Astrocyte (in vitro differentiated cells and primary cell): ENCODE results near the gene HS2ST1. TPM values are rescaled to one million over a fixed set of nuclear protein-coding genes. Genes with fewer than 3 reads are reported as not detected.

Experiments
- DNase-seq: peaks from one replicate; pipeline ENCODE4 v3.0.0-alpha.2; 2010; ENCODE audit warnings: low read depth
- FAIRE-seq: peaks from 2 replicates; lab custom pipeline; 2011; peaks lifted over from hg19 to GRCh38; lab: Jason Lieb, UNC
- H2AFZ ChIP-seq: 2 replicates; pipeline ENCODE4 v1.6.0; 2012; ENCODE audit warnings: low read depth, low read length, inconsistent platforms
- H3K27ac ChIP-seq: 2 replicates; pipeline ENCODE4 v1.5.1; 2011; ENCODE audit warnings: low read depth, low read length, inconsistent platforms
- H3K27me3 ChIP-seq: 2 replicates; pipeline ENCODE4 v1.6.0; 2011; ENCODE audit warnings: low read length, inconsistent platforms; ENCODE audit not compliant: insufficient read depth
- H3K36me3 ChIP-seq: 2 replicates; pipeline ENCODE4 v1.5.1; 2011; ENCODE audit warnings: low read length, inconsistent platforms; ENCODE audit not compliant: insufficient read depth
- H3K4me1 ChIP-seq: 2 replicates; pipeline ENCODE4 v1.5.1; 2011; ENCODE audit warnings: low read length, inconsistent platforms; ENCODE audit not compliant: insufficient read depth
- H3K4me2 ChIP-seq: 2 replicates; pipeline ENCODE4 v1.6.0; 2012; ENCODE audit warnings: low read length, inconsistent platforms
- H3K4me3 ChIP-seq: 2 replicates; pipeline ENCODE4 v1.5.1; 2011; ENCODE audit warnings: low read depth, mild to moderate bottlenecking, low read length, inconsistent platforms; ENCODE audit not compliant: insufficient read depth
- H3K79me2 ChIP-seq: 2 replicates; pipeline ENCODE4 v1.6.0; 2012; ENCODE audit warnings: mild to moderate bottlenecking, low read length, inconsistent platforms; ENCODE audit not compliant: insufficient read depth
- H3K9ac ChIP-seq: 2 replicates; pipeline ENCODE4 v1.6.0; 2012; ENCODE audit warnings: mild to moderate bottlenecking, low read length, inconsistent platforms
- H3K9me3 ChIP-seq: 2 replicates; pipeline ENCODE4 v1.5.1; 2012; ENCODE audit warnings: low read depth, mild to moderate bottlenecking, low read length, inconsistent platforms; ENCODE audit not compliant: insufficient read depth
- H4K20me1 ChIP-seq: 2 replicates; pipeline ENCODE4 v1.6.0; 2012; ENCODE audit warnings: low read length, inconsistent platforms; ENCODE audit not compliant: insufficient read depth
- H3K27ac Mint-ChIP-seq: one replicate; pipeline ENCODE4 v1.8.0; 2021; ENCODE audit warnings: mild to moderate bottlenecking, mixed read lengths; ENCODE audit not compliant: unreplicated experiment
- H3K27me3 Mint-ChIP-seq: one replicate; pipeline ENCODE4 v1.8.0; 2021; ENCODE audit warnings: low read depth, mixed read lengths; ENCODE audit not compliant: unreplicated experiment
- H3K36me3 Mint-ChIP-seq: one replicate; pipeline ENCODE4 v1.8.0; 2021; ENCODE audit warnings: low read depth, mixed read lengths; ENCODE audit not compliant: unreplicated experiment
- H3K4me1 Mint-ChIP-seq: one replicate; pipeline ENCODE4 v1.8.0; 2021; ENCODE audit warnings: low read depth, mixed read lengths; ENCODE audit not compliant: unreplicated experiment
- H3K4me3 Mint-ChIP-seq: one replicate; pipeline ENCODE4 v1.8.0; 2021; ENCODE audit warnings: mild to moderate bottlenecking, moderate library complexity, mixed read lengths; ENCODE audit not compliant: unreplicated experiment
- H3K9me3 Mint-ChIP-seq: one replicate; pipeline ENCODE4 v1.8.0; 2021; ENCODE audit warnings: mild to moderate bottlenecking, mixed read lengths; ENCODE audit not compliant: unreplicated experiment
- EZH2 ChIP-seq: IDR thresholded peaks from 2 replicates; pipeline ENCODE4 v1.6.1; 2012; ENCODE audit warnings: mild to moderate bottlenecking, low read length, inconsistent platforms; ENCODE audit not compliant: insufficient read depth
- total RNA-seq: library from RNA; stranded (reverse); gene quantifications from 2 replicates; pipeline ENCODE4 v1.2.1, GENCODE V29; 2021
- TF ChIP-seq, protein P1 (sequence below): IDR thresholded peaks from 2 replicates; pipeline ENCODE4 v1.5.1; 2011; ENCODE audit warnings: low read depth, mild to moderate bottlenecking, inconsistent platforms, low read length, moderate library complexity; ENCODE audit not compliant: insufficient read depth

Gene HS2ST1
- total RNA-seq, 1 donor from 2014 or later: 34.7 TPM

DNA sequence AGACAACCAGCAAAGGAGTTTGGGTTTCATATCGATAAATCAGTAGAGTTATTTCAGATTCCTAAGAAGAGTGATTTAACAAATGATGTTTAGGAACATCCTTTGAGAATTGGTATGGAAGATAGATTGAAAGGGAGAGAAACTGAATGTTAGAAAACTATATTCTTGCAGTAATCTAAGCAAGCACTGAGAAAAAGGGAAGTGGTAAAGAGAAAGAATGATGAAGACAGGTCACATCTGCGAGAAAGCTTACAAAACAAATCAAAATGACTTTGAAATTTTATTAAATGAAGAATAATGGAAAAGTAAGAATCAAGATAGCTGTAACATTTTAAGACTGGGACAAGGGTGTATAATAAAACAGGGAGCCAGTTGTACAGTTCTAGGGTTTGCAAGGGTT is 177.0 kb downstream of the HS2ST1 start:
- TF ChIP-seq, protein P1, sequence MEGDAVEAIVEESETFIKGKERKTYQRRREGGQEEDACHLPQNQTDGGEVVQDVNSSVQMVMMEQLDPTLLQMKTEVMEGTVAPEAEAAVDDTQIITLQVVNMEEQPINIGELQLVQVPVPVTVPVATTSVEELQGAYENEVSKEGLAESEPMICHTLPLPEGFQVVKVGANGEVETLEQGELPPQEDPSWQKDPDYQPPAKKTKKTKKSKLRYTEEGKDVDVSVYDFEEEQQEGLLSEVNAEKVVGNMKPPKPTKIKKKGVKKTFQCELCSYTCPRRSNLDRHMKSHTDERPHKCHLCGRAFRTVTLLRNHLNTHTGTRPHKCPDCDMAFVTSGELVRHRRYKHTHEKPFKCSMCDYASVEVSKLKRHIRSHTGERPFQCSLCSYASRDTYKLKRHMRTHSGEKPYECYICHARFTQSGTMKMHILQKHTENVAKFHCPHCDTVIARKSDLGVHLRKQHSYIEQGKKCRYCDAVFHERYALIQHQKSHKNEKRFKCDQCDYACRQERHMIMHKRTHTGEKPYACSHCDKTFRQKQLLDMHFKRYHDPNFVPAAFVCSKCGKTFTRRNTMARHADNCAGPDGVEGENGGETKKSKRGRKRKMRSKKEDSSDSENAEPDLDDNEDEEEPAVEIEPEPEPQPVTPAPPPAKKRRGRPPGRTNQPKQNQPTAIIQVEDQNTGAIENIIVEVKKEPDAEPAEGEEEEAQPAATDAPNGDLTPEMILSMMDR: no peak
- TF ChIP-seq EZH2: no peak
- Histone ChIP-seq H3K27ac (no peak overlapping the region), H3K4me1 (no peaks in the 10 kb centered on the region), H3K9ac (no peak overlapping the region), H4K20me1 (no peaks in the 10 kb centered on the region), H3K4me3 (no peak overlapping the region), H3K79me2 (no peaks in the 10 kb centered on the region), H3K4me2 (no peak overlapping the region), H2AFZ (no peak overlapping the region), H3K27me3 (no peaks in the 10 kb centered on the region), H3K36me3 (no peaks in the 10 kb centered on the region), H3K9me3 (no peaks in the 10 kb centered on the region)
- H3K36me3 Mint-ChIP-seq: no peaks in the 10 kb centered on the region
- FAIRE-seq (no peak), DNase-seq (no peak)
- H3K9me3 Mint-ChIP-seq: no peaks in the 10 kb centered on the region
- peaks cover 18% of the 10 kb centered on the region for H3K4me1 Mint-ChIP-seq
- H3K27me3 Mint-ChIP-seq: no peaks in the 10 kb centered on the region
- no peak overlapping the region for H3K27ac Mint-ChIP-seq
- H3K4me3 Mint-ChIP-seq: no peak overlapping the region

DNA sequence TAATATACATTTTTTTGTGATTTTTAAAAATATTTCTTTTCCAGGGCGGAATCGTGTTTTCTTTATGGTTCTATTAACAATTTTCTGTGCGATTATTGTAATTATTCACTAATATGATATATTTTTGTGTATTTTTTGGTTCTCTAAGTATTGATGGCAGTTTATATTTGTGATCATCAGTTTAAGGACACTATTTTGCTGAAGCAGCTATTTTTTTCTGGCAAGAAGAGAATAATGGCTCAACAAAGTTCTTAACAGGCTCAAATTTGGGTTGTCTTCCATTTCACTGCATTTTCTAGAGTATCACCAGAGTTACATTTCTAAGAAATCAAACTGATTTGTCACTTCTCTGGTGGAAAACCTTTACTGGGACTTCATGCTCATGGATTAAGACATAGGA is 178.4 kb downstream of the HS2ST1 start:
- Histone ChIP-seq H3K36me3 (no peaks in the 10 kb centered on the region), H3K79me2 (no peaks in the 10 kb centered on the region), H3K9me3 (no peaks in the 10 kb centered on the region), H2AFZ (no peak overlapping the region), H3K4me1 (no peaks in the 10 kb centered on the region), H3K9ac (no peak overlapping the region), H3K4me2 (no peak overlapping the region), H3K4me3 (no peak overlapping the region), H3K27ac (no peak overlapping the region), H4K20me1 (no peaks in the 10 kb centered on the region), H3K27me3 (no peaks in the 10 kb centered on the region)
- peaks cover 18% of the 10 kb centered on the region for H3K4me1 Mint-ChIP-seq
- no peaks in the 10 kb centered on the region for H3K27me3 Mint-ChIP-seq
- no peak overlapping the region for H3K4me3 Mint-ChIP-seq
- H3K36me3 Mint-ChIP-seq: peaks cover 2% of the 10 kb centered on the region
- no peaks in the 10 kb centered on the region for H3K9me3 Mint-ChIP-seq
- FAIRE-seq (no peak), DNase-seq (no peak)
- H3K27ac Mint-ChIP-seq: peak overlapping the region; percentile 50
- no peak for TF ChIP-seq EZH2
- TF ChIP-seq, protein P1: no peak

DNA sequence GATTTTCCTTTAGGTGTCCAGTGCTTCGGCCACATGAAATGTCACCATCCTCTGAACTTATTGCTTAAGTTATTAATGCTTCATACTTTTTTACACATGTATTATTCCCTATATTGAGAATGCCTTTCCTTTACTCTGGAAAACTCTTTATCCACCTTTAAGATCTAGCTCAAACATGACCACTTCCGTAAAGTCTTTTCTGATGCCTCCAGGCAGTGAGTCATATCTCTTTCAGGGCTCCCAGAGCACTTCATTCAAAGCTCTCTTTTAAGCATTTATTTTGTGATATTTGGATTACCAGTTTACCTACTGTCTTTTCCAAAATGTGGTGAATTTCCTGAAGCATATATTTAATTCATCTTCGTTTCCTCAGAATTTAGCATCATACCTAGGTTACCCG is 178.9 kb downstream of the HS2ST1 start:
- DNase-seq (peak; percentile 37), FAIRE-seq (no peak)
- Histone ChIP-seq H3K9me3 (no peaks in the 10 kb centered on the region), H3K4me3 (no peak overlapping the region), H3K27me3 (no peaks in the 10 kb centered on the region), H3K4me1 (no peaks in the 10 kb centered on the region), H3K4me2 (no peak overlapping the region), H3K79me2 (no peaks in the 10 kb centered on the region), H3K27ac (no peak overlapping the region), H3K9ac (no peak overlapping the region), H4K20me1 (no peaks in the 10 kb centered on the region), H3K36me3 (no peaks in the 10 kb centered on the region), H2AFZ (no peak overlapping the region)
- Mint-ChIP-seq H3K27me3 (no peaks in the 10 kb centered on the region), H3K4me1 (peaks cover 18% of the 10 kb centered on the region), H3K36me3 (peaks cover 2% of the 10 kb centered on the region), H3K4me3 (no peak overlapping the region), H3K9me3 (no peaks in the 10 kb centered on the region), H3K27ac (peak overlapping the region; percentile 50)
- TF ChIP-seq, protein P1: no peak
- no peak for TF ChIP-seq EZH2
